ENCODE data around the gene DNASE1L3.
"Not testable (repeated sequence)": the region's sequence is repeated elsewhere in the genome, so short reads cannot be mapped to it uniquely, and the experiment has no call there.

The DNASE1L3 gene, protein sequence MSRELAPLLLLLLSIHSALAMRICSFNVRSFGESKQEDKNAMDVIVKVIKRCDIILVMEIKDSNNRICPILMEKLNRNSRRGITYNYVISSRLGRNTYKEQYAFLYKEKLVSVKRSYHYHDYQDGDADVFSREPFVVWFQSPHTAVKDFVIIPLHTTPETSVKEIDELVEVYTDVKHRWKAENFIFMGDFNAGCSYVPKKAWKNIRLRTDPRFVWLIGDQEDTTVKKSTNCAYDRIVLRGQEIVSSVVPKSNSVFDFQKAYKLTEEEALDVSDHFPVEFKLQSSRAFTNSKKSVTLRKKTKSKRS

DNA sequence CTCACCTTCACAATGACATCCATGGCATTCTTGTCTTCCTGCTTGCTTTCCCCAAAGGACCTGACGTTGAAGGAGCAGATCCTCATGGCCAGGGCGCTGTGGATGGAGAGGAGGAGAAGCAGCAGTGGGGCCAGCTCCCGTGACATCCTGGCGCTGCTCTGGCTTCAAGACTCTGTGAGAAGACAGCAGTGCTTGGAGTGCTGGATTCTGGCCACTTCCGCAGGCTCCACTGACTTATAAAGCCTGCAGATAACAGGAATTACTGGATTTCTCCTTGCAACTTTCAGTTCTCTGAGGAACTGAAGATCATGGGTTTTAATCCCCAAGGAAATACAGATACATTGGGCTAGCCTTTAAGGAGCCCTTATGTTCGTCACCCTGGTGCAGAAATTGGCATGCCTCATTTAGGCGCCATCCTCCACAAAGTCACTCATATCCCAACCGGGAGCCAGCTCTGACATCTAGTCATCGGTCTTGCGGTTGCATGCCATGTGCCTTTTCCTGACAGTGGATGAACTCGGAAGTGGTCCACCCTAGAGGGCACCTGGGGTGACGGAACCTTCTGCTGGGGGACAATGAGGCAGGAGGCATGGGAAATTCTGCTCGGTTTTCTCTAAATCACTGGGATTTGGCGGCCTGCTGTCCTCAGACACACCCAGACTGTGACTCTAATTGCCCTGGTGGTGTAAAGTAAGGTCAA, at the start of gene DNASE1L3:
Gene DNASE1L3 (minus strand): TSS at position 212 of the 700 bp plus-strand sequence. CDS start 66 bp downstream, at position 146.
- no peak for DNase-seq

DNA sequence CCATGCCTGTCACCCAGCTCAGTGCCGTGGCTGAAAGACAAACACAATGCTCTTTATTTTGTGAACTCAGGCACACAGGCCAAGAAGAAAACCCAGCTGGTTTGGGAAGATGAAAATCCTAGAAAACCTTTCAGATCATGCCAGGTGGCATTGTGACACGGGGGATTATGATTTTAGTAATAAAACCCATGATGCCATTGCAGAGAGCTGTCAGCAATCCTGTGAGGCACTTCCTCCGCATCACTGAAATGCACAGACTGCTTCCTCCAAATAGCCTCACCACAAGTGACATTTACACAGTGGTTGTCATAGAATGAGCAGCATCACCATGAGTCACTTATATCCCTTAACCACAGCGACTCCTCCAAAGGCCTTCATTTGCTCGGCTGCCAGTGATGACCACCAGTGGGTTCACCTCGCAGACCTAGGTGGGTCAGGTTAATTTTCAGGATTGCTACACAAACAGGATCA, 49.5 kb upstream of the DNASE1L3 start:
- DNase-seq = no peak

DNA sequence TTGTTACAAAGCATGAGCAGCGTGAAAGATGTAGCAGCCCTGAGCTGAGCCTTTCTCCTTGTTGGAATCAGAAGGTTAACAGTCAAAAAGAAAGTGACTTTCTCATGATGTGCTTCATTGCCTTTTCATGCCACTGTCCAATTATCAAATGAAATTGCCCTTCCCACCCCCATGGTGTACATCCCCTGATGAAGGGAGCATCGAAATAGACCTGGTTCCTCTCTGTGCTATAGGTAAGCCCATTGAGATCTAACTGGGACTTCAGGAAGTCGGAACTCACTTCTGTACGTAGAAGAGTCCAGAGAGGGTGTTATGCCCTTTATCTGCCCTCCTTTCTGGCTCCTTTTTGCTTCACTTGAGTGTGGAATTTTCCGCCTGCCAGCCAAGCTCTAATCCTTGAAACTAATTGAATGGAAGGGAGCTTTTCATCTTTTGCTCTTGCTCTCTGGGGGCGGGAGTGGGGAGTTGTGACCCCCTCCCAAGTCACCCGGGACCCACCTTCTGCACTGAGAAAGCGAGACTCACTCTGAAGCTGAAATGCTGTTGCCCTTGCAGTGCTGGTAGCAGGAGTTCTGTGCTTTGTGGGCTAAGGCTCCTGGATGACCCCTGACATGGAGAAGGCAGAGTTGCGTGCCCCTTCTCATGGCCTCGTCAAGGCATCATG, 47.8 kb upstream of the DNASE1L3 start:
- no peak for DNase-seq

DNA sequence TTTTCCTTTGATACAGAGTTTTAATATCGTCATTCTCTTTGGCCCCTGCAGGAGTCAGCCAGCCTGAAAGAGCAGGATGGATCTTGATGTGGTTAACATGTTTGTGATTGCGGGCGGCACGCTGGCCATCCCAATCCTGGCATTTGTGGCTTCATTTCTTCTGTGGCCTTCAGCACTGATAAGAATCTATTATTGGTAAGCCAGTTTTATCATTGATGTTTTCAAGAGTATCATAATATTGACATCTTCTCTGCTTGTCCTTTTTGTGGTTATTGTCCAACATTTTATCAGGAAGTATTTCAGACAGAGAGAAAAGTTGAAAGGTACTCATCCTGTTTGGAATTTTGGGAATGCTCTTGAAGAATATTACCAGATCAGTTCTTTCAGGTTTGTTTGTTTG, 45.7 kb upstream of the DNASE1L3 start:
- DNase-seq = no peak

DNA sequence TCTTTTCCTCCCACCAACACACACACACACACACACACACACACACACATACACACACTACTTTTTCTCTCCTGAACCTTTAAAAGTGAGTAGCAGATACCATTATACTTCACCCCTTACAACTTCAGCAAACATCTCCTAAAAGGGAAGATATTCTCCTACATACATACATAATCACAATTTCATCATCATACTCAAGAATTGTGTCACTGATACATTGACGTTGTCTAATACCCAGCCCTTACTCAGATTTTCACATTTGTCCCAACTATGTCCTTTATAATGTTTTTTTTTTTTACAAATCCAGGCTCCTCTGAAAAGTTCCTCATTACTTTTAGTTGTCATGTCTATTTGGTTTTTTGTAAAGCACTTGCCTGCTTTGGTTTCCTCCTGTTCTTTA, 45.3 kb upstream of the DNASE1L3 start:
- DNase-seq = no peak

DNA sequence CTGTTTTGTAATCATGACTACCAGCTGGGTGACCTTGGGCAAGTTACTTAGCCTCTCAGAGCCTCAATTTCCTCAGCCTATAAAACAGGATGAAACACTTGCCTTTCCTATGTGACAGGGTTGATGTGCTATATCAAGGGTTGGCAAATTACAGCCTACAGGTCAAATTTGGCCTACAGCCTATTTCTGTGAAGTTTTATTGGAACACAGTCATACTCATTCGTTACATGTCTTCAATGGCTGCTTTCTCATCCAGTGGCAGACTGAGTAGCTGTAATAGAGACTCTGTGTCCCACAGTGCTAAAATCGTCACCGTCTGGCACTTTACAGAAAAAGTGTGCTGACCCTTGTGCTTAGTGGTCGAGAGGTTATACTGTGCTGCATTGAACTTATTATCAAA, 43.4 kb upstream of the DNASE1L3 start:
- no peak for DNase-seq

DNA sequence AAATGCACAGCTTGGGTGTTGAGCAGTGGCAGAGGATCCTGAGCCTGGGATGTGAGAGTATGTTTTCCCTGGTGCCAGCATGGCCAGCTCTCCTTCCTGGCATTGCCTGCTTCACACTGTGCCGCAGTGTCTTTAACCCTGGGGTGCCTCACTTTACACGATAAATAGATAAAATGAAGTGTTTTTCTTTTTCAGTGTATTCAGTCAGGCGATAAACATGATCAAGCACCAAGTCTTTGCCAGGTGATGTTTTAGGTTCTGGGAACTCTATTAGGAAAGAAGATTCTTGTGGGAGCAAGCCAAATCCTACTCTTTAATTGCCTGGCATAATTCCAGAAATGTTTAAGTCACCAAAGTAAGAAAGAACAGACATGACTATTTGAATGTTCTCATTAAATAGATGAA, 40.9 kb upstream of the DNASE1L3 start:
- DNase-seq = no peak

DNA sequence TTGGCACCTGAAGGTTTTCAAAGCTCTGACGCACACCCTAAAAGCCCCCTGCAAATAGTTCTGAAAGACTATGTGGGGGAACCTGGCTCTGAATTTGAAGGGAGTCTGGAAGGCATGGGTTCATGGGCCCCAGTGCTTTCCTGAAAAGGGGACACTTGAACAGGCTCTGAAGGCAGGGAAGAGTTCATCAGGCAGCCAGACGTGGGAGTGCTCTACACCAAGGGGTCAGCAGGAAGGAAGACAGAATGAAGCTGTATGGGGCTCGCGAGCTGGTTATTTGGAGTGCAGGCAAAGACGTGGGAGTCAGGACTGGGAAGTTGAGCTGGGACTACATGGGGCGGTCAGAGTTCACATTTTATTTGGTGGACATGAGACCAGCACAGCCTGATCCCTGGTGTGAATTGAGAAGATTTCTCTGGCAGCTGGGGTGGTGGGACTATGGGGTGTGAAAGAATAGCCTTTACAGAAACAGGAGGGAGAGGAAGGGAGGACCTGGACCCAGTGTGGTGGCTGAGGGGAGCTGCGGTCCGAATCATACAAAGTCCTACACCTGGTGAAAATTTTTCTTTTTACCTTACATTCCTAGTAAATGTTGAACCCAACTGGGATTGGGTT, 39.4 kb upstream of the DNASE1L3 start:
- no peak for DNase-seq

DNA sequence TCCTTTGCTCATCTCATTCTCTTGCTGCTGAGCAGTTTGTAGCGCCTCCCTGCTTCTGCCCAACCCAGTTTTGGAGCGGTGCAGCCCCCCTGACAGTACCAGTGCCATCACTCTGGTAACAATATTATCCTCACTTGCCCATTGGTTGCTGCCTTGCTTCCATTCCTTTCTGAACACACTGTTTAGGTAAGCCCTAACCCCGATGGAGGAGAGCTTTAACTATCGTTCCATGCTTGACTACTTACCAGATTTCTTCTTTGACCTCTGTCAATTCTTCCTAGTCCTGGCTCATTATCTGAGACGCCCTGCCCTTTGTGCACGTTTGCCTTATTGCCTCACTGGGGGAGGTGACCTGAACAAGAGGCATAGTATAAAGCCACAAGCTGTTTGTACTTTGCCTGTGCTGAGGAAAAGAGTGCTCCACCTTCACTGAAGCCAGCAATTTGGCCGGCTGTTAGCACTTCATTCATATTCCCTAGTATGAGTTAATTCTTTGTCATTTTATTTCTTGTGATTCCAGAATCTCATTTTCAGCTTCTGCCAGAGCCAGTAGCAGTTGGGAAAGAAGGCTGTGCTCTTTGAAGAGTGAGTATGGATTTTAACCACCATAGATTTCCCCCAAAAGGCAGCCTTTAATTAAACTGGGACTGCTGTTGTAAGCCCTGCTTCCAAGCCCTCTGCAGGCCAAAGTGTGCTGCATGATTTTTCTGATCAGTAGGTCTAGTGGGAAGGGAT, 38.8 kb upstream of the DNASE1L3 start:
- DNase-seq = no peak

DNA sequence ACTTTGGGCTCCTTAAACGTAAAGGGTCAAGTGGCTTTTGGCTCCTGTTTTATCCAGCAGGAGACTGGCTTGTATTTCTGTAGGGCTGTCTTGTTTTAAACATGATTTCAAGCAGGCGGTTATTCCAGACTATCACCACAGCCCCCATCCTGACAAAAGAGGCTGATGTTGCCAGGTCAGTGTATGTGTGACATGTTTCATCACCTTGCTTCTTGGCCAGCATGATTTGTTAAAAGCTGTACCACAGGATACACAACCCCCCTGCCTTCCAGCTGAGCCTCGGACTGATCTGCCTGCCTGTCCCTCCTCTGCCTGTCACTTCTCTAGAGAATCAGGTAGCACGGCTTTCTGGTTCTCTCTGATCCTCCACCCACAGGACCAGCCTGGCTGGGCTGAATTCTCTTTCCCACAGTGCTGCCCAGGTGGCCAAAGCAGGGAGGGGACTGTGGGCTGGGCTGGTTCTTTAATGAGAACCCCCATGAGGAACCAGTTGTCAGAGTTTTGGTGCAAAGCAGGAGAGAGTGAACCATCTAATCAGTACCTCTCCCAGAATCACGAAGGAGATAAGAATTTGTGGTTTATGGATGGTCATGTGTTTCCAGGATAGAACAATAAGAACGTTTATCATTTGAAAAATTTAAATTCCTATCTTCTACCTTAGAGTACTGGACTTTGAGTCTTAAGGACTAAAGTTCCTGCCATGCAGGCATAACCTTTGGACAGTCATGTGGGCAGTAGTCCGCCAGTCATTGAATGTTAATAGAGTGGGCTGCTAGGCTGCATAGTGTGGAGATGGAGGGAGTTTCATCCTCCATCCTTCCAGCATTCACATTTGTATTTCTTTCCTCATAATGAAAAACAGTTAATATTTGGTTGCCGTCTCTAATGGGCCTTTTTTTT, 35.6 kb upstream of the DNASE1L3 start:
- no peak for DNase-seq

DNA sequence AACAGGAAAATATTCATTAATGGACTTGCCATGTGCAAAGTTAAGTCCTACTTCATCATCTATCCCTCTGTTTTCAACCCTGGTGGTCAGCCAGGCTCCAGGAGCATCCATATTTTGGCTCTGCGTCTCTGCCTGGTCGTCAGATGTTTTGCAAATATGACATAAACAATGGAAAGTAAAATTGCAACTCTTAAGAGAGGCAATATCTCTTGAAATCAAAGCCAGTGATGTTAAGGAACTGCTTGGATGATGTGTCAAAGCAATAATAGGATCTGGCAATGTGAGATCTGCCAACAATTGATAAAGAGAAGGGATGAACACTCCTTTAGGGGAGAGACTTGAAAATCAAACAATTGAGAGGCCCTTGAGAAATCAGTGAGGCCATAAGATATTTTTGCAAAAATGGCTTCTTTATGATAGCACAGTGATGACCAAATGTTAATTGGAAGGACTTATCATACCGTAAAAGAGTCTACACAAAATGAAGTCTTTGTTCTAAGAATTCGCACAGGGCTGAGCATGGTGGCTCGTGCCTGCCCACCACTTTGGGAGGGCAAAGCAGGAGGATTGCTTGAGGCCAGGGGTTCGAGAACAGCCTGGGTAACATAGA, 33.3 kb upstream of the DNASE1L3 start:
- no peak for DNase-seq

DNA sequence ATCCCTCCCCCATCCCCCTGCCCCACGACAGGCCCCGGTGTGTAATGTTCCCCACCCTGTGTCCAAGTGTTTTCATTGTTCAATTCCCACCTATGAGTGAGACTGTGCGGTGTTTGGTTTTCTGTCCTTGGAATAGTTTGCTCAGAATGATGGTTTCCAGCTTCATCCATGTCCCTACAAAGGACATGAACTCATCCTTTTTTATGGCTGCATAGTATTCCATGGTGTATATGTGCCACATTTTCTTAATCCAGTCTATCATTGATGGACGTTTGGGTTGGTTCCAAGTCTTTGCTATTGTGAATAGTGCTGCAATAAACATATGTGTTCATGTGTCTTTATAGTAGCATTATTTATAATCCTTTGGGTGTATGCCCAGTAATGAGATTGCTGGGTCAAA, 32.1 kb upstream of the DNASE1L3 start:
- DNase-seq = not testable (repeated sequence)

DNA sequence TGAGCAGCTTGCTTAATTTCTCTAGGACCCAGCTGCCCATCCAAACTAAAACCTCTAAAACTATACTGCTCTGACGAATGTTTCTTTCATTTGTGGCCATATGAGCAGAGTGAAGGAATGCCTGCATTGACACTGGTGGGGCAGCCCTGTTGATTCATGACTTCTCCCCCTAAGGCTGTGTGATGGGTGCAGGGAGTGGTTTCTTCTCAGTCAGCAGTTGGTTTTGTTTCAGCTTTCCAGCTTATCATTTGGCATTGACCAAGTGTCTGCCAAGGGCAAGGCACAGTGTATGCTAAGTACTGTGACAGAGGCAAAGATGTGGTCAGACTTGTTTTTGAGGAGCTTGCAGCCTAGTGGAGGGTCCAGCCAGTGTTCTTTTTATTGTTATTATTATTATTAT, 31.6 kb upstream of the DNASE1L3 start:
- DNase-seq = no peak

DNA sequence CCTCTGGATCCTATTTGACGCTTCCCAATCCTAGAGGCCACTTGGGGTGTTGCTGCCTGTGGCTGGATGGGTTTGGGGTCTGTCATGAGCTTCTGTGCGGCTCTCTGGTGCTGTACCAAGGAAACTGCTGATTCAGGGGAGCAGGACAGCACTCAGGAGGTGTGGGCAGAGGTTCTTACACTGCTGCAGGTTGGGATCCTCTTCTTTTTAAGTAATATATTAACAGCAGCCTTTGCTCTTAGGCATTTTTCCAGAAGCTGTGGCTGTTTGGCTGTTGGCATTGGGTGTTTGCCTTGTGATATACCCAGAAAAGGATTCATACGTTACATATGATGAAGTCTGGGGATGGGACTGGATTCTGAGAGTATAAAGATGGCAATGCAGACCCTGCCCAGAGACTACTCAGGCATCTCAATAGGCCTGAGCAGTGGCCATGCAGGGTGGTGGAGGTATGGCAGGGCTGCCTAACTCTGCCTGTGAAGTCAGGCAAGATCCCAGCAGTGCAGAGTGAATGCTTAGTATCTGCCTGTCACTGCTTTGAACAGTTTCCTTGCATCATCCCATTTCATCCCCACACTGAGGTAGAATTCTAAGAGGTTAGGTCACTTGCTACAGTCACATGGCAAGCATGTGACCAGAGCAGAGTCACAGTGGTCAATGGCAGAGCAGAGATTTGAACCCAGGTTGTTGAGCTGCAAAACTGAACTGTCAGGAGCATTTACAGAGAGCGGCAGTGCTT, 30.7 kb upstream of the DNASE1L3 start:
- no peak for DNase-seq

DNA sequence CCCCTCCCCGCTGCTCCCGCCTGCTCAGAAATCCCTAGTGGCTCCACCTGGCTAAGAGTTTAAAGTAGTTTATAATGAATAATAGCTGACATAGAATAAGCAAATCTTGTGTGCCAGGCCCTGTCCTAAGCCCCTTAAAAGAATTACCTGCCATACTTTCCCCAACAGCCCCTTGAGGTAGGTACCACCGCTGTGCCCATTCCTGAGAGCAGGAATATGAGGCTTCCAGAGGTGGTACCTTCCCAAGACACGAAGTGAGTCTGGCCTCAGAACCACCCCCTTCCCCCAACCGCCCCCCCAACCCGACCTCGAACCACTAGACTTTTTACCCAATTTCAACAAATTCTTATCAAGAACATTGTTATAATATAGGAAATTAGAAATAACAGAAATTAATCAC, 28.1 kb upstream of the DNASE1L3 start:
- DNase-seq = no peak

DNA sequence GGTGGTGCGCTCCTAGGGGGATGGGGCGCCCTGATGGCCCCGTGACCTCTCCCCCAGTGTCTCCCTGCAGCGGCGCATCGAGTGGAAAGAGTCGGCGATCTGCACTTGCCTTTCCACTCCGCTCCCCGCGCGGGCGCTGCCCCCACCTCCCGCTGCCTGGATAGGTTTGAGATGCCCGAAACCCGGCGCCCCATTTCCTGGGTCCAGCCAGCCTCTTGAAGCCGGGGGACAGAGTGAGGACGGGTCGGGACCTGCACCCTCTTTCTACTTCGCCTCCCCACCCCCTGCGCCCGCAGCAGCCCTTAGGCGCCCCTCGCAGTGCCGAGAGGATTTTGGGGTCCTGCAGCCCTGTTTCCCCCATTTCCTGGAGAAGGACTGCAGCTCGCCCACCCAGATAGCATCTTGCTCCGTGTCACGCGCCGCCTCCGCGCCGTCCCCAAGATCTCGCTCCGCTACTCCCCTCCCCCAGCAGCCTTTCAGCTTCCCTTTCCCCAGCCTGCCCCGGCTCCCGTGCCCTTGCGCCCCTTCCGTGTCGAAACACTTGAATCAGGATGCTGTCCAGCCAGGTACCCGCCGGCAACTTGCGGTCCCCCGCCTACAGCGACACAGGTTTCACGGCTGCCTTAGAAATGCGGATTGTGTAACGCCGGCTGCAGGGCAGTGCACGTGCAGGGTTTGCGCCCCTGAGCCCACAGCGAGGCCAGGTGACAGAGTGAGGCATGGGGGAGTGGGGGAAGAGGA, 27.3 kb upstream of the DNASE1L3 start:
- DNase-seq = peak in 2 of 4 experiments; percentile 47 to 65

DNA sequence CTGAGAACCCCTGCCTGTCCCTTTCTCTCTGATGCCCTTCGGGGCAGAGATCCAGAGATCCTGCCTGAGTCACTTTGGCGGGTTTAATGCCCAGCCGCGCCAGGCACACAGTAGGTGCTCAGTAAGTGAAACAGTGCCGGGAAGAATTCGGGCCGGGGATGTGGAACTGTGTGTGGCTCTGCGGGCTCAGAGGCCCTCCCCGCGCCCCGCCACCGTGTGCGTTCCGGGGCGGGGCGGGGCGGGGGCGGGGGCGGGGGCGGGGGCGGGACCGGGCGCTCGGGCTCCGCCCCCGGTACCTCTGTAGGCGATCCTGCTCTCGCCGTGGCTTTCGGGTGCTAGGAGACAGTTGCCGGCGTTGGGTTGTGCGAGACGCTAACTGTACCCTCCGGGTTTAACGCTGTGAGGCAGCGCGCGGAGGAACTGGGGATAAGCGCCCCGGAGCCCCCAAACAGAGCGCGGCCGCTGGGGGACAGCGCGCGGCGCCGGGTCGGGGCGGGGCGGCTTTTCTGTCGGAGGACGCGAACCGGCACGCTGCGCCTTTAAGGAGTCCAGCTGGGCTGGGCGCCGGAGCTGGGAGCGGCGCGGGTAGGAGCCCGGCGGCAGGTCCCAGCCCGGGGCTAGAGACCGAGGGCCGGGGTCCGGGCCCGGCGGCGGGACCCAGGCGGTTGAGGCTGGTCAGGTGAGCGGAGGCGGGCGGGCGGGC, 26.6 kb upstream of the DNASE1L3 start, which contains the start of gene ABHD6:
Gene ABHD6 (plus strand): TSS at position 555 of the 703 bp plus-strand sequence. CDS start 18,795 bp downstream, outside the sequence.
- DNase-seq = peak; percentile 45 to 74 (median 66)

DNA sequence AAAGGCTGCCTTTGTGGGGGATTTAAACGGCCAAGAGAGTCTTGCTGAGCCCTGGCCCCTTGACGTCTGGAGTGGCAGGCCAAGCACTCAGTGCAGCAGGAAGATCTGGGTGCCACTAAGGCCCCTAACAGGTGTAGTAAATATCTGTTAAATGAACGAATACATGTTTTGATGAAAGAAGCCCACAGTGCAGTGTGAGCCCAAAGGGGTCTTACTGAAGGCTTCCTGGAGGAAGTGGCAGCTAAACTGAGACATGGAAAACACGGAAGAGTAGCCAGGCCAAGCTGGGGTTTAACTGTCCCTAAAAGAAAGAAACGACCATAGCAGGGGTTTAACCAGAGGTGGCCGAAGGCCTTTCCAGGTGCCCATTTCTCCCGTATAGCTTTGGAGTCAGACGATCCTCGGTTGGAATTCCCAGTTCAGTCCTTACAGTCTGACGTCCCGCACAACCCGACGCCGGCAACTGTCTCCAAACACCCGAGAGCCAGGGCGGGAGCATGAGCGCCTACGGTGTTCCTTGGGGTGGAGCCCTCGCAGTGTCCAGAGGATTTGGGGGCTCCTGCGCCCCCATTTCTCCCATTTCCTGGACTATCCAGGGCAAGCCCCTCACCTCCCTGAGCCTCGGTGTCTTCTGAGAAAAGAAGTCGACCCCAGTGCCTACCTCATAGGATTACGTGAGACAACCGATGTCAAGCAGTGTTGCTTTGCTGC, 25.9 kb upstream of the DNASE1L3 start:
- no peak for DNase-seq
